DMS153 (cell line): ENCODE data around the gene OR6C65.
"Not testable (repeated sequence)": the region's sequence is repeated elsewhere in the genome, so short reads cannot be mapped to it uniquely, and the experiment has no call there.

Source experiments
- DNase-seq: peaks from one replicate; lab custom pipeline; 2025; lab: John Stamatoyannopoulos, UW

The OR6C65 gene

DNA sequence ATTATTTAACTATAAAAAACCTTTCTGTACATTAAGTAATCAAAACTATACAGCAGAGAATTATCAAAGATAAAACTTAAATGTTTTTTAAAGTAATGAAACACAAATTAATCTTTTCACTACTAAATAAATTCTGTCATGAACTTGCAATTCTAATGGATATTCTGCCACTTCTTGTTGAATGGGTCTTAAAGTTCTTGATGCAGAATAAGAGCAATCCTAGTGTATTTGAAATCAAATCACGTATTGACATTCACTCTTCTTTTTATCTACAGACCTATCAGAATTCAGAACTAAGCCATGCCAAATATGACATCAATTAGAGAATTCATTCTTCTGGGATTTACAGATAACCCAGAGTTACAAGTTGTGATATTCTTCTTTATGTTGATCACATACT, at the start of gene OR6C65:
TSS of gene OR6C65 (plus strand) at position 301 of the 400 bp plus-strand sequence. CDS start at position 301, 0 bp downstream.
- DNase-seq: no peak

DNA sequence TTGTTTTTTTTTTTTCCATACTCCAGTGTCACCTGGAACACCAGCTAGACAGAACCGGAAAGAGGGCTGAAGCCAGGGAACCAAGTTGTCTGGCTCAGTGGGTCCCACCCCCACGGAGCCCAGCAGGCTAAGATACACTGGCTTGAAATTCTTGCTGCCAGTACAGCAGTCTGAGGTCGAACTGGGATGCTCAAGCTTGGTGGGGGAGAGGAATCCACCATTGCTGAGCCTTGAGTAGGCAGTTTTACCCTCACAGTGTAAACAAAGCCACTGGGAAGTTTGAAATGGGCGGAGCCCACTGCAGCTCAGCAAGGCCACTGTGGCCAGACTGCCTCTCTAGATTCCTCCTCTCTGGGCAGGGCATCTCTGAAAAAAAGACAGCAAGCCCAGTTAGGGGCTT, 45.0 kb upstream of the OR6C65 start:
- DNase-seq: not testable (repeated sequence)

DNA sequence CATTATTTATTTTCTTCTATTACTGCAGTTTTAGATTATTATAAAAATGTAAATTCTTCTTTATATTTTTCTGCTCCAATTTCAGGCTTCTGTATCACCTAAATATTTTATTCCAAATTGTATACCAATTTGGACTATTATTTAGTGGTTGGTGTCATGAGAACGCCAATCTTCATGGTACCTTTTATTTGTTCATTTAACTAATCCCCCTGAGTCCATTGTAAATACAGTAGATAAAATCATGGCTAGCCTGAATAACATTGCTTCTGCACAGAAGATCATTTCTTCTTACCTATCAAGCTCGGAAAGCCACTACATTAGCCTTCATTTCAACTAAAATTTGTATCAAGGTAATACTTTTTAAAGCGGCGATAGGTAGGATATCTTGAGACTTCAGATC, 37.7 kb upstream of the OR6C65 start, which contains the start of gene OR6C75:
TSS of gene OR6C75 (plus strand) at position 301 of the 400 bp plus-strand sequence. CDS start 2,136 bp downstream, outside the sequence.
- DNase-seq: no peak

DNA sequence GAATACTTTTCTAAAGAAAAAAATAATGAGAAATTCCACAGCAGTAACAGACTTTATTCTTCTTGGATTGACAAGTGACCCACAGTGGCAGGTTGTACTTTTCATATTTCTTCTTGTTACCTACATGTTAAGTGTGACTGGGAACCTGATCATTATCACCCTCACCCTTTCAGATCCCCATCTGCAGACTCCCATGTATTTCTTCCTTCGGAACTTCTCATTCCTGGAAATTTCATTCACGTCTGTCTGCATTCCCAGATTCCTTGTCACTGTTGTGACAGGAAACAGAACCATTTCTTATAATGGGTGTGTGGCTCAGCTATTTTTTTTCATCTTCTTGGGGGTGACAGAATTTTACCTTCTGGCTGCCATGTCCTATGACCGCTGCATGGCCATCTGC, 35.2 kb upstream of the OR6C65 start:
- DNase-seq: no peak

GRCh38 chr12:55372521-55372920, 27.8 kb upstream of the OR6C65 start:
- DNase-seq: no peak

- DNase-seq: no peak
Observed at GRCh38 chr12:55385891-55386290, 14.4 kb upstream of the OR6C65 start.

- no peak for DNase-seq
Observed at GRCh38 chr12:55392032-55392795, 8.1 kb upstream of the OR6C65 start.

DNA sequence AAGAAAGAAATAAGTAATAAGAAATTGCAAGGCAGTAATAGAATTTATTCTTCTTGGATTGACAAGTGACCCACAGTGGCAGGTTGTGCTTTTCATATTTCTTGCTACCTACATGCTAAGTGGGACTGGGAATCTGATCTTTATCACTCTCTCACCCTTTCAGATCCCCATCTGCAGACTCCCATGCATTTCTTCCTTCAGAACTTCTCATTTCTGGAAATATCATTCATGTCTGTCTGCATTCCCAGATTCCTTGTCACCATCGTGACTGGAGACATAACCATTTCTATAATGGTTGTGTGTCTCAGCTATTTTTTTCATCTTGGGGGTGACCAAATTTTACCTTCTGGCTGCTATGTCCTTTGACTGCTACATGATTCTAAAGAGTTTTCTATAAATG, 4.0 kb upstream of the OR6C65 start:
- DNase-seq: no peak

DNA sequence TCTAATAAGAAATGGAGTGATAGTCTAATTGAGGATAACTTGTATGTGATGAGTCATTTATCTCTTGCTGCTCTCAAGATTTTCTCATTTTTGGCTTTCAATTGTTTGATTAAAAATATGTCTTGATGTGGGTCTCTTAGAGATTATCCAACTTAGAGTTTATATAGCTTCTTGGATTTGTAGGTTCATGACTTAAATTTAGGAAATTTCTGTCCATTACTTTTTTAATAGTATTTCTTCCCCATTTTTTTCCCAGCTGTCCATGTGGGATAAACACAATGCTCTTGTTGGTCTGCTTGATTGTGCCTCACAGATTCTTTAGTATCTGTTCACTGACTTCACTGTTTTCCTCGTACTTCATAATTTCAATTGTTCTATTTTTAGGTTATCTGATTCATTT, 7.5 kb downstream of the OR6C65 start:
- no peak for DNase-seq

GRCh38 chr12:55409133-55409532, 8.8 kb downstream of the OR6C65 start:
- not testable (repeated sequence) for DNase-seq

DNA sequence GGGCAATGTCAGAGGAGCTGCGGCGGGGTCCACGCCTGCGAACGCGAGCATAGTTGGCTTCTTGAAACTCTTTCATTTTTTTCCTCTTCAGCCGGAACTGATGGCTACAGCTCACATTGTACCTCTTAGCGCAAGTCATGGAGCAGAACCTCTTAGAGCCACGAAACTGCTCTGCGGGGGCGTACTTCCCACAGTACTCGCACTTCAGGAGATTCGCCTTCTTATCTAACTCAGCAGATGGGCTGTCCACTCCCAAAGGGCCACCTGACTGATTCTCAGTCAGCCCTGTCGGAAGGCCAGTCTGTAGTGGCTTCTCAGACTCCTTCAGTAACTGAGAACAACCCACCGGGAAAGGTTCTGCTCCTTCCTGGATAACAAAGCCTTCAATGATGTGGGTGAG, 11.8 kb downstream of the OR6C65 start:
- not testable (repeated sequence) for DNase-seq

DNA sequence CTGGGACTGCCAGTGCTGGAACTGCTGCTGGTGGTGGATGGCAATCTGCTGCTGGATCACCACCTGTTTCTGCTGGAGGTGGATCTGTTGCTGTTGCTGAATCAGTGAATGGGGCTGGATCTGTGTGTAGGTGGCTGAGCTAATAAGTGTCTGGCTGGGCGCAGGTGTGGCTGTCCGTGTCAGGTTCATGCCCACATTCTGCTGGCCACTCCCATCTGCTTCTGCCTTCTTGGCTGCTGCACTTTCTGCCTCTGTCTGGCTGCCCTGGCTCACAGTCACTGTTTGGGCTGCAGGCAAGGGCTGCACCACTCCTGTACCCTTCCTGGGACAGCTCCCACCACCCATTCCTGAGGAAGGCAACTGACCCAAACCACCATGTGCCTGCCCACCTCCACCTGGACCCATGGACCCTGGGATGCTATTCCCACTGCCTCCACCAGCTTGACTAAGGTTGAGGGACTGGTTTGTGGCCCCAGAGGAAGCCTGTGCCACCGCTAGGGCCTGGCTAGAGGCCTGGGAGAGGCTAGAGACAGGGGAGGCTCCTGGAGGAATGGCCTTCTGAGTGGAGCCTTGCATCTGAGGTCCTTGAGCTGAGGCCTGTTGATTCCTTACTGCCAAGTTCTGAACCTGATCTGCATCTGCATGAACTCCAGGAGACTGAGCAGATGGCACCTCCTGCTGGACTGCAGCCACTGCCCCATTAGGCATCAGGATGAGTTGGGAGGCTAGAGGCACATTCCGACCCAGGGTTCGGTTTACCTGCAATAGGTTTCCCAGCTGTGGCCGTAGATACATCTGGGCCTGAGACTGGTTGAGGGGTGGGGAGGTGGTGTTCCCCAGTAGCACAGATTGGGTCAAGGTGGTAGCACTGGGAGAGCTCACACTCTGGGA, 13.4 kb downstream of the OR6C65 start:
- DNase-seq: not testable (repeated sequence)

- not testable (repeated sequence) for DNase-seq
Observed at GRCh38 chr12:55414396-55414823, 14.1 kb downstream of the OR6C65 start.

- DNase-seq: not testable (repeated sequence)
Observed at GRCh38 chr12:55414889-55415288, 14.6 kb downstream of the OR6C65 start.

DNA sequence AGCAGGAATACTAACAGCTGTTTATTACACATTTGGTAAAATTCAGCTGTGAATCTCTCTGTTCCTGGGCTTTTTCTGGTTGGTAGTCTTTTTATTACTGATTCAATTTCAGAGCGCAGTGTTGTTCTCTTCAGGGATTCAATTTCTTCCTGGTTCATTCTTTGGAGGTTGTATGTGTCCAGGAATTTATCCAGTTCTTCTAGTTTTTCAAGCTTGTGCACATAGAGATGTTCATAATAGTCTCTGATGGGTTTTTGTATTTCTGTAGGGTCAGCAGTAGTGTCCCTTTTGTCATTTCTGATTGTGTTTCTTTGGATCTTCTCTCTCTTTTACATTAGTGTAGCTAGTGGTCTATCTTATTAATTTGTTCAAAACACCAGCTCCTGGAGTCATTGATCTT, 16.6 kb downstream of the OR6C65 start:
- DNase-seq: no peak

DNA sequence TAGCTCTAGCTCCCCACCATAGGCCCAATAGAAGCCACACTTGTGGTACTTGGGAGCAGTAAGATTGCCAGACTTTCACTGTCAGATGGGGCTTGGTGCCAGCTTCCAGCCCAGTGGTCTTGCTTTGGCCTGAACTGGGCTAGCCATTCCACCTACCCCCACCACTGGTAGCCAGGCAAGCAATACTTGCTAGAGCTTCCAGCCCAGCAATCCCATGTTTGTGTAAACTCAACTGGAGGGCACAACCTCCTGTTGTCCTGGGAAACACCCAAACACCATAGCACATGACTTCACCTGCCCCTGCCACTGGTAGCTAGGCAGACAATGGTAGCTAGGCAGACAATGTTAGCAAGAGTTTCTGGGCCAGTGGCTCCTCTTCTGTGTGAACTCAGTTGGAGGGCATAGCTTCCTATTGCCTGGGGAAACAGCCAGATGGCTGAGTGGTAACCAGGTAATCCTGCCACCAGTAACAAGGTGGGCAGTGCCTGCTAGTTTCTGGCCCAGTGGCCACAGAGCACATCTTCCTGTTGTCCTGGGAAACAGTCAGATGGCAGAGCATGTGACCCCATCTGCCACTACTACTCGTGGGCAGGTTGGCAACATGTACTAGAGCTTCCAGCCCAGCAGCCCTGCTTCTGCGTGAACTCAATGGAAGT, 20.1 kb downstream of the OR6C65 start:
- no peak for DNase-seq

DNA sequence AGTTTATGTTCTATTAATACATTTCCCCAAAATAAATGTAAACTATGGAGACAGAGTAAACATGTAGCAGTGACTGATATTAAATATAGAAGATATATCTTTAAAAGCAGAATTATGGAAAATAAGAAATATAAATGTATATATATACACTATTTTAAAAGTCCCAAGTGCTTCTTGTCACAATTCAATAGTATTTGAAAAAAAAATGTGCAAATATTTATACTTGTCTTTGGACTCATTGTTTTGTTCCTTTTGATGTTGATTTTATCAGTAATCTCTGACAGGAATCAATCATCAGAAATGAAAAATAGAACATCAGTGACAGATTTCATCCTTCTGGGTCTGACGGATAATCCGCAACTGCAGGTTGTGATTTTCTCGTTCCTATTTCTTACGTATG, 25.6 kb downstream of the OR6C65 start, which contains the start of gene OR6C76:
TSS of gene OR6C76 (plus strand) at position 301 of the 400 bp plus-strand sequence. CDS start at position 301, 0 bp downstream.
- DNase-seq: no peak

DNA sequence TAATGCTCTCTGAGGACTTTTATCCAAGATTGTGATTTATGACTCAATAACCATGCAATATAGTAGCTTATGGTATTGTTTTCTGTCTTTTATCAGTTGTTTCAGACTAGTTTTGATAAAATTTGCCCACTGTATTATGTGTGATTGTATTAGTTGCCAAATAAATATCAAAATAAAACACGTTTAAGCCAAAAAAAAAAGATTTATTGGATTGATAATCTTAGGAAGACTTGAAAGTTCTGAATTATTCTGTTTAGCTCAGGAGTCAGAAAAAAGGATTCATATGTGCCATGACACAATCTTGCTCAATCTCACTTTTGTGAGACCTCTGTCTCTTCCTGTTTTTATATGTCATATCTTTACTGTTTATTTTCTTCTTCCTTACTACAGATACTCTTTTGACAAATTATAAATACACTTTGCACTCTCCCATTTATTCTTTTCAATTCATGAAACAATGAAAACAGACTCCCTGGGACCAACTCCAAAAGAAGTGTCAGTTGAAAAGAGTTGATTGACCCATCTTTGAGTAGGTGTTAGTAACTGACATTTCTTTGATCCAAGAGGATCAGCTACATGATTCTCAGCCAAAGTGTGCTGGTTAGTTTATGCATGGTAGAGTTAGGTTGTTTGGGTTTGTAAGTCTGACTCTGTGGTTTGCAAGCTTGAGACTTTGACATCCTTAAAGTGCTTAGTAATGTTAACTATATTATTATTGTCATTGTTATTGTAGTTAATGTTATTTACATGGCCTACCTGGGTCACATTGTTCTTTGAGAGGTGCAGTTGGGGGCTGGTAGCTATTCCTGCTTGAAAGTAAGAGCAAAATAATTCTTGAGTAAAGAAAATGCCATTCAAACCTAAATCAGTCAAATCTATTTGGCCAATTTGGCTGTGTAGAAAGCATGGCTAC, 28.3 kb downstream of the OR6C65 start:
- no peak for DNase-seq

GRCh38 chr12:55441233-55441632, 40.9 kb downstream of the OR6C65 start:
- not testable (repeated sequence) for DNase-seq

- no peak for DNase-seq
Observed at GRCh38 chr12:55443776-55444175, 43.4 kb downstream of the OR6C65 start, which contains the start of gene OR6C2. TSS of gene OR6C2 (plus strand) at chr12:55444076. CDS start at chr12:55452214, 8,138 bp downstream.

DNA sequence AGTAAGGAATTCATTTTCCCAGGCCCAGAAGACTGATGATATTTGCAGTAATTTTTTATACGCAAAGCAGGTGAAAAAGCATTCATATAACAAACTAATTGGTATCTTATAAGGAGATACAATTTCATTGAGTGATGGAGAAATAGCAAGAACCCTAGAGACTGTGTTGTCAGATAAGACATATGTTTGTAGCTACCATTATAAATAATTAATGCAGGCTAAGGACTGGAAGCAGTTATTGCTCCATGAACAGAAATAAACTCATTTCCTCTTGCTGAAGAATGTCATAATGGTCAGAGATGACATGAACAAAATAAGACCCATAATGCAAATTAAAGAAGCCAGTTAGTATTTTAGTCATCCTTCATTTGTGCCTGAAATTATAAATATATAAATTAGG, 45.0 kb downstream of the OR6C65 start:
- DNase-seq: no peak
